HCT116 (cell line): ENCODE results near the gene FARP1. TPM values are rescaled to one million over a fixed set of nuclear protein-coding genes. Genes with fewer than 3 reads are reported as not detected.

Experiments used
- ATAC-seq: fragments of 200-7000 bp; cut with Tn5 transposase; 2 replicates; pipeline ENCODE4 v1.9.1; 2020; ENCODE audit warnings: mild to moderate bottlenecking, moderate library complexity
- BruUV-seq: library from RNA; stranded (reverse); fragments of 400-500 nt; replicated peaks from 2 replicates; lab custom pipeline; 2021; lab: Mats Ljungman, UMichigan
- CTCF ChIA-PET: fragments of 300-600 bp; sonication (Branson Sonifier 250); formaldehyde crosslinking; loops from one replicate; lab custom pipeline; 2021; ENCODE audit warnings: antibody characterized with exemption; lab: Charles Lee
- POLR2A ChIA-PET: fragments of 300-600, 350-600 bp; sonication (Branson Sonifier 250); formaldehyde crosslinking; loops from one replicate; lab custom pipeline; 2021; ENCODE audit warnings: antibody characterized with exemption; lab: Charles Lee
- RAD21 ChIA-PET, 2 experiments: fragments of 300-600 bp; sonication (Branson Sonifier 250); formaldehyde crosslinking; loops; one replicate each; lab custom pipeline; 2023; ENCODE audit warnings: low total read pairs in 2 of 2; ENCODE audit not compliant: uncharacterized antibody in 2 of 2, unreplicated experiment in 2 of 2, low non-redundant PET in 1 of 2; lab: Charles Lee
- DNase-seq: peaks from one replicate; pipeline ENCODE4 v3.0.0-alpha.2; 2010; ENCODE audit warnings: low read depth, low spot score
- H2AFZ ChIP-seq: fragments of 200-600 bp; shearing (Covaris generic), sonication (generic); 2 replicates; pipeline ENCODE4 v1.6.1; 2017; ENCODE audit warnings: low read depth, mixed run types, mixed read lengths, antibody characterized with exemption, low read length; ENCODE audit not compliant: poor library complexity, severe bottlenecking
- H3K27ac ChIP-seq: 2 replicates; pipeline ENCODE4 v1.5.1; 2012; ENCODE audit warnings: low read depth, low read length
- H3K27me3 ChIP-seq: fragments of 200-600 bp; sonication (generic); 2 replicates; pipeline ENCODE4 v1.6.1; 2016; ENCODE audit warnings: mixed run types, low read length, mixed read lengths; ENCODE audit not compliant: insufficient read depth
- H3K36me3 ChIP-seq, 2 experiments: fragments of 200-500 bp in 1 of 2; fragments of 200-600 bp in 1 of 2; sonication (Bioruptor generic) in 1 of 2; sonication (generic) in 1 of 2; 2 replicates each; pipeline versions ENCODE4 v1.5.1 to v1.6.1; 2014 to 2016; ENCODE audit warnings: low read length in 2 of 2, inconsistent platforms in 1 of 2, mixed read lengths in 1 of 2, mixed run types in 1 of 2; ENCODE audit not compliant: insufficient read depth in 2 of 2, control insufficient read depth in 1 of 2
- H3K4me1 ChIP-seq, 2 experiments: fragments of 200-600 bp in 1 of 2; sonication (generic) in 1 of 2; 2 replicates each; pipeline versions ENCODE4 v1.5.1 to v1.6.1; 2012 to 2017; ENCODE audit warnings: low read length in 2 of 2, inconsistent platforms in 1 of 2, mild to moderate bottlenecking in 1 of 2, mixed read lengths in 1 of 2, mixed run types in 1 of 2, moderate library complexity in 1 of 2; ENCODE audit not compliant: insufficient read depth in 2 of 2, control insufficient read depth in 1 of 2
- H3K4me2 ChIP-seq: fragments of 200-600 bp; sonication (generic); 2 replicates; pipeline ENCODE4 v1.6.1; 2017; ENCODE audit warnings: mixed run types, low read length, mixed read lengths
- H3K4me3 ChIP-seq, 2 experiments: fragments of 200-600 bp in 1 of 2; sonication (generic) in 1 of 2; replicated peaks in 1 of 2; 2 replicates each; pipeline ENCODE4 v1.5.1; 2011 to 2016; ENCODE audit warnings: low read length in 2 of 2, control low read depth in 1 of 2, low read depth in 1 of 2, mild to moderate bottlenecking in 1 of 2, mixed read lengths in 1 of 2, mixed run types in 1 of 2
- H3K79me2 ChIP-seq: fragments of 200-600 bp; sonication (generic); 2 replicates; pipeline ENCODE4 v1.6.1; 2017; ENCODE audit warnings: mild to moderate bottlenecking, mixed run types, low read length, moderate library complexity, mixed read lengths; ENCODE audit not compliant: insufficient read depth
- H3K9ac ChIP-seq: fragments of 200-600 bp; sonication (generic); 2 replicates; pipeline ENCODE4 v1.6.1; 2016; ENCODE audit warnings: low read length, mixed read lengths
- H3K9me2 ChIP-seq: fragments of 200-600 bp; sonication (generic), shearing (Covaris generic); 2 replicates; pipeline ENCODE4 v1.6.1; 2017; ENCODE audit warnings: mixed run types, mild to moderate bottlenecking, moderate library complexity; ENCODE audit not compliant: insufficient read depth
- H3K9me3 ChIP-seq, 2 experiments: fragments of 200-500 bp in 1 of 2; fragments of 200-600 bp in 1 of 2; sonication (Bioruptor generic) in 1 of 2; sonication (generic) in 1 of 2; 2 replicates each; pipeline ENCODE4 v1.6.1; 2014 to 2017; ENCODE audit warnings: low read length in 2 of 2, mixed read lengths in 2 of 2, inconsistent platforms in 1 of 2, low read depth in 1 of 2, mild to moderate bottlenecking in 1 of 2, mixed run types in 1 of 2, moderate library complexity in 1 of 2; ENCODE audit not compliant: control insufficient read depth in 1 of 2, insufficient read depth in 1 of 2
- H4K20me1 ChIP-seq: fragments of 200-600 bp; sonication (generic), shearing (Covaris generic); 2 replicates; pipeline ENCODE4 v1.6.1; 2017; ENCODE audit warnings: mixed run types, mild to moderate bottlenecking, moderate library complexity; ENCODE audit not compliant: insufficient read depth
- CEBPB ChIP-seq: IDR thresholded peaks from 2 replicates; pipeline ENCODE4 v1.6.1; 2012; ENCODE audit warnings: low read depth
- EGR1 ChIP-seq: IDR thresholded peaks from 2 replicates; pipeline ENCODE4 v1.6.1; 2012; ENCODE audit warnings: low read depth
- ELF1 ChIP-seq: IDR thresholded peaks from 2 replicates; pipeline ENCODE4 v1.6.1; 2012; ENCODE audit warnings: low read depth, borderline replicate concordance
- EZH2 ChIP-seq: fragments of 200-600 bp; sonication (generic); IDR thresholded peaks from 2 replicates; pipeline ENCODE4 v1.6.1; 2017; ENCODE audit warnings: antibody characterized with exemption, mixed run types
- EZH2phosphoT487 ChIP-seq: fragments of 200-600 bp; IDR thresholded peaks from 2 replicates; pipeline ENCODE4 v1.6.1; 2018; ENCODE audit warnings: antibody characterized with exemption, borderline replicate concordance
- FOSL1 ChIP-seq: IDR thresholded peaks from 2 replicates; pipeline ENCODE4 v1.6.1; 2012; ENCODE audit warnings: low read depth
- JUND ChIP-seq: IDR thresholded peaks from 2 replicates; pipeline ENCODE4 v1.6.1; 2012
- POLR2AphosphoS5 ChIP-seq: IDR thresholded peaks from 2 replicates; pipeline ENCODE4 v1.6.1; 2011; ENCODE audit warnings: mild to moderate bottlenecking, low read depth, low read length, moderate library complexity
- RAD21 ChIP-seq: IDR thresholded peaks from 2 replicates; pipeline ENCODE4 v1.6.1; 2012; ENCODE audit warnings: low read depth, mild to moderate bottlenecking
- SIN3A ChIP-seq: IDR thresholded peaks from 2 replicates; pipeline ENCODE4 v1.6.1; 2012; ENCODE audit warnings: low read depth
- YY1 ChIP-seq: IDR thresholded peaks from 2 replicates; pipeline ENCODE4 v1.6.1; 2011; ENCODE audit warnings: low read length, low read depth, moderate library complexity, mild to moderate bottlenecking; ENCODE audit not compliant: insufficient replicate concordance; ENCODE audit errors: extremely low read depth
- ZBTB33 ChIP-seq: IDR thresholded peaks from 2 replicates; pipeline ENCODE4 v1.6.1; 2011; ENCODE audit warnings: mild to moderate bottlenecking, low read length, moderate library complexity; ENCODE audit not compliant: insufficient replicate concordance; ENCODE audit errors: extremely low read depth
- ZNF274 ChIP-seq: fragments of 200-500 bp; sonication (Bioruptor generic); IDR thresholded peaks from 2 replicates; pipeline ENCODE4 v1.6.1; 2014; ENCODE audit warnings: mild to moderate bottlenecking, low read depth, low read length, inconsistent platforms
- intact Hi-C: fragments of 100-400 bp; cut with micrococcal nuclease; formaldehyde crosslinking; loops from 2 replicates; pipeline ENCODE4 v1.10.0; 2022
- total RNA-seq: library from RNA; stranded (reverse); gene quantifications from one replicate; pipeline ENCODE4 v1.2.1, GENCODE V29; 2021; ENCODE audit not compliant: unreplicated experiment

FARP1 gene
- total RNA-seq, 1 experiment from 2014 or later: 30.5 TPM

GRCh38 chr13:98156259-98156658 lies 13.4 kb downstream of the FARP1 start:
- Histone ChIP-seq H3K9ac (no peak overlapping the region), H3K4me2 (no peak overlapping the region), H3K36me3 (no peaks in the 10 kb centered on the region), H3K4me1 (peaks cover 4 to 5% of the 10 kb centered on the region in 2 experiments; a peak in 3 of 4 replicates), H3K9me3 (no peaks in the 10 kb centered on the region), H3K9me2 (no peaks in the 10 kb centered on the region), H4K20me1 (no peaks in the 10 kb centered on the region), H2AFZ (no peak overlapping the region), H3K27me3 (no peaks in the 10 kb centered on the region), H3K4me3 (no peak overlapping the region), H3K79me2 (peaks cover 1% of the 10 kb centered on the region; the same call in 1 of the 2 replicates), H3K27ac (no peak overlapping the region)
- ATAC-seq: no peak
- TF ChIP-seq YY1: no peak
- TF ChIP-seq FOSL1: no peak
- no peak for TF ChIP-seq JUND
- no peak for TF ChIP-seq ELF1
- TF ChIP-seq ZNF274: no peak
- no peak for TF ChIP-seq RAD21
- TF ChIP-seq EZH2phosphoT487: no peak
- TF ChIP-seq CEBPB: no peak
- TF ChIP-seq ZBTB33: no peak
- TF ChIP-seq POLR2AphosphoS5: no peak
- no peak for TF ChIP-seq EGR1
- TF ChIP-seq EZH2: no peak
- no peak for TF ChIP-seq SIN3A
- intact Hi-C loops: no loop called here
- BruUV-seq: no TSS peak
- ChIA-PET CTCF (no interaction called here), POLR2A (no interaction called here), RAD21 (no interaction called here)
- DNase-seq: no peak
